ENCODE measurements around the gene MED29. TPM values are rescaled to one million over a fixed set of nuclear protein-coding genes. Genes with fewer than 3 reads are reported as not detected.
"Not testable (repeated sequence)": the region's sequence is repeated elsewhere in the genome, so short reads cannot be mapped to it uniquely, and the experiment has no call there.

The MED29 gene
- total RNA-seq, 1 donor from 2014 or later = 27.0 TPM

GRCh38 chr19:39377373-39378362, 13.5 kb upstream of the MED29 start:
- Histone ChIP-seq H3K4me1 (ENCODE audit: insufficient read depth, low read length) (peaks cover 6% of the 10 kb centered on the region), H2AFZ (ENCODE audit: low read depth, low read length) (no peak overlapping the region), H3K9ac (ENCODE audit: low read length) (no peak overlapping the region), H3K27me3 (ENCODE audit: insufficient read depth, low read length) (no peaks in the 10 kb centered on the region), H3K79me2 (ENCODE audit: insufficient read depth, low read length) (peaks cover 5% of the 10 kb centered on the region), H3K4me2 (ENCODE audit: low read length) (no peak overlapping the region), H3K4me3 (ENCODE audit: insufficient read depth, low read depth, low read length) (no peak overlapping the region), H4K20me1 (ENCODE audit: insufficient read depth, low read length) (peaks cover 16% of the 10 kb centered on the region), H3K9me3 (ENCODE audit: insufficient read depth, low read depth, low read length) (no peaks in the 10 kb centered on the region), H3K36me3 (ENCODE audit: insufficient read depth, low read length) (peaks cover 49% of the 10 kb centered on the region), H3K27ac (ENCODE audit: low read depth, low read length) (no peak overlapping the region)
- TF ChIP-seq EZH2 (IDR thresholded peaks at IDR 0.05; ENCODE audit: insufficient read depth, low read length) (no peak), CTCF (IDR thresholded peaks at IDR 0.05; ENCODE audit: insufficient read depth, low read depth, low read length) (no peak)
- H3K27me3 Mint-ChIP-seq (ENCODE audit: low read depth, unreplicated experiment) = no peaks in the 10 kb centered on the region
- peaks cover 40% of the 10 kb centered on the region for H3K36me3 Mint-ChIP-seq (ENCODE audit: low read depth, unreplicated experiment)
- H3K4me3 Mint-ChIP-seq (ENCODE audit: unreplicated experiment) = no peak overlapping the region
- FAIRE-seq = no peak
- H3K27ac Mint-ChIP-seq (ENCODE audit: unreplicated experiment) = no peak overlapping the region
- H3K9me3 Mint-ChIP-seq (ENCODE audit: unreplicated experiment) = no peaks in the 10 kb centered on the region
- peaks cover 11% of the 10 kb centered on the region for H3K4me1 Mint-ChIP-seq (ENCODE audit: low read depth, unreplicated experiment)
- DNase-seq (ENCODE audit: low read depth) = no peak

- Mint-ChIP-seq H3K4me1 (ENCODE audit: low read depth, unreplicated experiment) (peaks cover 11% of the 10 kb centered on the region), H3K36me3 (ENCODE audit: low read depth, unreplicated experiment) (peaks cover 35% of the 10 kb centered on the region)
- not testable (repeated sequence) for H3K9me3 Mint-ChIP-seq (ENCODE audit: unreplicated experiment); H3K4me3 ChIP-seq (ENCODE audit: insufficient read depth, low read depth, low read length); DNase-seq (ENCODE audit: low read depth); H3K4me2 ChIP-seq (ENCODE audit: low read length); H3K4me3 Mint-ChIP-seq (ENCODE audit: unreplicated experiment); H3K27ac ChIP-seq (ENCODE audit: low read depth, low read length); H3K4me1 ChIP-seq (ENCODE audit: insufficient read depth, low read length); H3K27me3 ChIP-seq (ENCODE audit: insufficient read depth, low read length); H3K27me3 Mint-ChIP-seq (ENCODE audit: low read depth, unreplicated experiment); H3K9me3 ChIP-seq (ENCODE audit: insufficient read depth, low read depth, low read length); H2AFZ ChIP-seq (ENCODE audit: low read depth, low read length); H3K79me2 ChIP-seq (ENCODE audit: insufficient read depth, low read length); H3K9ac ChIP-seq (ENCODE audit: low read length); FAIRE-seq; H3K27ac Mint-ChIP-seq (ENCODE audit: unreplicated experiment)
- peaks cover 46% of the 10 kb centered on the region for H3K36me3 ChIP-seq (ENCODE audit: insufficient read depth, low read length)
- H4K20me1 ChIP-seq (ENCODE audit: insufficient read depth, low read length) = peaks cover 16% of the 10 kb centered on the region
Measured at GRCh38 chr19:39379366-39379765, 11.8 kb upstream of the MED29 start.

DNA sequence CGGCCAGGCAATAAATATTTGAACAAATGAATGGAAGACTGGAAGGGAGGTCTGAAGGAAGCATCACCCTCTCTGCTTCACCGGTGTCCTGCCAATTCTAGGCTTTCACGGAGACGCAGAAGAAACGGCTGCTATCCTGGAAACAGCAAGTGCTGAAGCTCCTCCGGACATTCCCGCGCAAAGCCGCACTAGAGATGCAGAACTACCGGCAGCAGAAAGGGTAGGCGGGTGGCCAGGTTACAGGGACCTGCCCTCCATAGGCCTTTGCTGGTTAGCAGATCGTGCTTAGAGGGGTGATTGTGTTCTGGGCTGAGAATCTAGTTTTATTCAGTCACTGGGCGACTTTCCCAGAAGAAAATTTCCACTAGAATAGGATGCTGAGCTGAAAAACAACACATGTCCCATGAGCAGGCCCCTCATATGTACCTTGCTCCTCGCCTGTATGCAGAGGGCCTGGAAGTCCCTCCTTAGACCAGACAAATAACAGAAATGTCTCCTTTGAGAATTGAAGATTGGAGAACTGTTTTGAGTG, 11.2 kb upstream of the MED29 start:
- Histone ChIP-seq H3K27ac (ENCODE audit: low read depth, low read length) (no peak overlapping the region), H3K4me3 (ENCODE audit: insufficient read depth, low read depth, low read length) (no peak overlapping the region), H3K4me2 (ENCODE audit: low read length) (no peak overlapping the region), H3K36me3 (ENCODE audit: insufficient read depth, low read length) (peaks cover 46% of the 10 kb centered on the region), H3K27me3 (ENCODE audit: insufficient read depth, low read length) (no peaks in the 10 kb centered on the region), H3K79me2 (ENCODE audit: insufficient read depth, low read length) (peaks cover 2% of the 10 kb centered on the region), H3K9ac (ENCODE audit: low read length) (no peak overlapping the region), H2AFZ (ENCODE audit: low read depth, low read length) (no peak overlapping the region), H4K20me1 (ENCODE audit: insufficient read depth, low read length) (peaks cover 14% of the 10 kb centered on the region), H3K9me3 (ENCODE audit: insufficient read depth, low read depth, low read length) (no peaks in the 10 kb centered on the region), H3K4me1 (ENCODE audit: insufficient read depth, low read length) (no peaks in the 10 kb centered on the region)
- Mint-ChIP-seq H3K27me3 (ENCODE audit: low read depth, unreplicated experiment) (no peaks in the 10 kb centered on the region), H3K9me3 (ENCODE audit: unreplicated experiment) (no peaks in the 10 kb centered on the region), H3K36me3 (ENCODE audit: low read depth, unreplicated experiment) (peaks cover 33% of the 10 kb centered on the region), H3K27ac (ENCODE audit: unreplicated experiment) (no peak overlapping the region), H3K4me1 (ENCODE audit: low read depth, unreplicated experiment) (peaks cover 11% of the 10 kb centered on the region), H3K4me3 (ENCODE audit: unreplicated experiment) (no peak overlapping the region)
- DNase-seq (ENCODE audit: low read depth) (no peak), FAIRE-seq (no peak)
- TF ChIP-seq CTCF (IDR thresholded peaks at IDR 0.05; ENCODE audit: insufficient read depth, low read depth, low read length) (no peak), EZH2 (IDR thresholded peaks at IDR 0.05; ENCODE audit: insufficient read depth, low read length) (no peak)
